Anterior cingulate cortex (tissue), 58 donors: ENCODE results near the gene SFMBT2.
"Not testable (repeated sequence)": the region's sequence is repeated elsewhere in the genome, so short reads cannot be mapped to it uniquely, and the experiment has no call there.

Source experiments
- DNase-seq, 58 donors: peaks; one replicate each; lab custom pipeline; 2025; lab: John Stamatoyannopoulos, UW

SFMBT2 gene

DNA sequence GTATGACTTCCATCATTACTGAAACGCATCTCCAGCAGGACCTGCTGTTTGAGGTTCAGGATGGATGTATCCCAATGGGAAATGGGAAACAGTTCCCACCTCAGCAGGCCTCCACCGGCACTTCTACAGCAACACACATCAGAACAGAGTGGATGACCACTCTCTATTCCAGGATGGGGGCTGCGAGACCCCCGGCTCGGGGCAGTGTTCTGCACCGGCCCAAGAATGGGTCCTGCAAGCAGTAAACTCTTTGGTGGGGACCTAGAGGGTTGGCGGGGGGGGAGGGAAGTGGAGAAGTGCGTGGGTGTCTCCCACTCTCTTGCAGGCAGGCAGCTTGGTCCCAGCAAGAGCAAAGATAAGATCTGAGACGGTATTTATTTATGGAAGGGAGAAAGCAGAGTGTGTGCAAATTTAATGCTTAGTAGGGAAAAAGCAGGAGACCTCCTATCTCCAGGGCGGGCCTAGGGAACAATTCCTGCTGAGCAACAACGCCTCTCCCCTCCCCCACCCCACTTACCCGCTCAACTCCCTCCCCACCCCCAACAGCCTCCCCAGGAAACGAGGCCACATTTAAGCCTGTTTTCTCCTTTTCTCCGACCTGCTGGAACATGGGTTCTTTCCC lies 4.0 kb downstream of the SFMBT2 start:
- DNase-seq = no peak

DNA sequence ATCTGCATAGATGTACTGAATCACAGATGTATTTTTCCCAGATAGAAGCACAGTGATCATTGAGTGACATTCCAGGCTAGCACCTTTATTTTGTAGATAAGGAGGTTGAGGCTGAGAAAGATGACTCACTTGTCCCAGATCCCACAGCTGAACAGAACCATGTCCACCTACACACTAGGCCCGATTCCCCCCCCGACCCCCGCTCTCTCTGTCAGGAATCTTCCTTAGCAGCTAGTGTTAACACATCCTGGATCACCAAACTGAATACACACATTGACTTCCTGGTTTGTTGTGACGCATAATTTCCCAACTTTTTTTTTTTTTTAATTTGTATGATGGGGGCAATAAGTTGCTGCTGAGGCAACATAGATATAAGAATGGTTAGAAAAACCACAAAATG lies 5.2 kb downstream of the SFMBT2 start:
- no peak for DNase-seq

DNA sequence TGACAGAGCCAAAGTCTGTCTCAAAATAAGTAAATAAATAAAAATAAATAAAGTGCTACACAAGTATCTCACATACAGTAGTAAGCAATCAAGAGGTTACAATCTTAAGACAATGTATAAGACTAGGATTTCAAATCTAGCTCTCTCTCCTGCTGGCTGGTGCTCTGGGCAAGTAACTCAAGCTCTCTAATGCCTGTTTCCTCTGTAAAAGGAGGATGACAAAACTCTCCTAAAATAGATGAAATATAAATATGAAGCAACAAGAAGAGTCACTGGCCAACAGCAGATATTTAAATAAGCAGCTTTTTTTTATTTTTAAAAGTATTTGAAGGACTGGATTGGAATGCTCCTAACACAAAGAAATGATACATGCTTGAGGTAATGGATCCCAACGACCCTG lies 7.2 kb downstream of the SFMBT2 start:
- DNase-seq = no peak

DNA sequence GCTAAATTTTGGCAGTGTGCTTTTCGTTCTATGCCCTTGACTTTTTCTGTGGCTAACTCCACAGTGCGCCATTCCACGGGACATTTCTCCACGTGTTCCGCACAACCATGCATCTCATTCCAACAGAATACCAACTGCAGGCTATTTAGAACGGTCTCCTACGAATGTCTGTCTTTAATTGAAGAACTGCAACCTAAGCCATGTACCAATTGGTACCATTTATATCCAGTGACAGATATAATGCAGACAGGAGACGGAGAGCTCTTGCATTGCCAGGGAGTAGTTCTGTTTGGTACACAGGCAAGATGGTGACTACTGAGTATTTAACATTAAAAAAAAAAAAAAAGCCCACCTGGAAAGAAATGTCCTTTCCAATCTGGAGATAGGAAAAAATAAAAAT lies 9.1 kb downstream of the SFMBT2 start:
- no peak for DNase-seq

DNA sequence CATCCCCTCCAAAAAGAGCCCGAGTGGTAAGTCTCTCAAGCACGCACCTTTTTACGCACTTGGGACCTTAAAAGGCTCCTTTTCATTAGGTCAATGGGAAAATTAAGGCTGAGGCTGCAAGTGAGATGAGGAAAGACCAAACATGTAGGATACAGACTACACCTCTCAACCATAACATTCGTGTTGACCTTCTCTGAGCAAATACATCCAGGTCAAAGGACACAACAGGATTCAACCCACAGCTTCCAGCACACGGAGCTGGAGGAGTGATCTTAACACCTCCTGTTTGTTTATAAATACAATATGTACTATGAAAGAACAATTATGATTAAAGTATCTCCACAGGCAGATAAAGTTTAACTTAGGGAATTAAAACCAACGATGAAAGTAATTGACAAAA lies 9.7 kb downstream of the SFMBT2 start:
- DNase-seq = no peak

DNA sequence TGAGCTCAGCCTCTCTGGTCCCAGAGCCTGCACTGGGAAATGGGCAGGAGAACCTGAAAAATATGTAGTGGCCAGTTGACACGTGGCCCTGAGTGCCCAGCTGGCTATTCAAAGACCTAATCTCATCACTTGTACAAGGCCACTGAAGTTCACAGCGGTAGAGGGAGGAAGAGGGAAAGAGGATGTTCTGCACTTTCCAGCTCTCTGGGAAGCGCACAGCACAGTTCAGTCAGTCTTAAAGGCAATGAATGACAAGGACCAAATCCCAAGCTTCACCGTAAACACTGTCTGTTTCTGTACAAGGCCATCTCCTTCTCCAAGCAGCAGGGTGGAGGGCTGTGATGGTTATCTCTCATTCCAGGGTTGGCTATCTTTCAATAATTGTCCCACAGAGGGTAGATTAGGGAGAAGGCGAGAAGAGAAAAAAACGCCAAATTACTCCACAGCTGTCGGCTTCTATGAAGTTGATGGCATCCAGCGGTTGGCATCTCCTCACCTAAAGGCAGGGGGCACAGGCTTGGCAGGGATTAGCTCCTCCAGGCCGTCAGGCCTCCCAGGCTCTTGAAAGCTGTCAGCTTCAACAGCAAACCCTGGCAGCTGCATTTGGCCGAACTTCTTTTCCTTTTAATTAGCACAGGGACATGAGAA lies 10.6 kb downstream of the SFMBT2 start:
- peak in 10 of 58 donors; percentile 12 to 48 (median 28) for DNase-seq

DNA sequence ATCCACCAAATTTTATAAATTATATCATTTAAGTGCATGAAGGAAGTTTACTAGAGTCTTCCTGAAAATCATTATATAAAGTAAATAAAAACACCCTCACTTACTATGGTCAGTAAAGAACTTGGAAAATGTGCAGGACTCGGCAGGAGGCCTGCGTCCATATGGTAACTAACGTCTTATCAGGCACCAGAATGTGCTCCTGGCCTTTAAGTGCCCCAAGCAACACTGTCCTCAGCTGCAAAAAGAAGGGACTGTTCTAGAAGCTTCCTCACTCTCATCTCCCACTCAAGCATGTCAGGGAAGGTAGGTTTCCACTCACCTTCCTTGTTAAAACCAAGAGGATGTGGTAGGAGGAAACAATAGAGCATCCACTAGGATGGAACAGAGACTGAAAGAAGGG lies 11.3 kb downstream of the SFMBT2 start:
- no peak for DNase-seq

DNA sequence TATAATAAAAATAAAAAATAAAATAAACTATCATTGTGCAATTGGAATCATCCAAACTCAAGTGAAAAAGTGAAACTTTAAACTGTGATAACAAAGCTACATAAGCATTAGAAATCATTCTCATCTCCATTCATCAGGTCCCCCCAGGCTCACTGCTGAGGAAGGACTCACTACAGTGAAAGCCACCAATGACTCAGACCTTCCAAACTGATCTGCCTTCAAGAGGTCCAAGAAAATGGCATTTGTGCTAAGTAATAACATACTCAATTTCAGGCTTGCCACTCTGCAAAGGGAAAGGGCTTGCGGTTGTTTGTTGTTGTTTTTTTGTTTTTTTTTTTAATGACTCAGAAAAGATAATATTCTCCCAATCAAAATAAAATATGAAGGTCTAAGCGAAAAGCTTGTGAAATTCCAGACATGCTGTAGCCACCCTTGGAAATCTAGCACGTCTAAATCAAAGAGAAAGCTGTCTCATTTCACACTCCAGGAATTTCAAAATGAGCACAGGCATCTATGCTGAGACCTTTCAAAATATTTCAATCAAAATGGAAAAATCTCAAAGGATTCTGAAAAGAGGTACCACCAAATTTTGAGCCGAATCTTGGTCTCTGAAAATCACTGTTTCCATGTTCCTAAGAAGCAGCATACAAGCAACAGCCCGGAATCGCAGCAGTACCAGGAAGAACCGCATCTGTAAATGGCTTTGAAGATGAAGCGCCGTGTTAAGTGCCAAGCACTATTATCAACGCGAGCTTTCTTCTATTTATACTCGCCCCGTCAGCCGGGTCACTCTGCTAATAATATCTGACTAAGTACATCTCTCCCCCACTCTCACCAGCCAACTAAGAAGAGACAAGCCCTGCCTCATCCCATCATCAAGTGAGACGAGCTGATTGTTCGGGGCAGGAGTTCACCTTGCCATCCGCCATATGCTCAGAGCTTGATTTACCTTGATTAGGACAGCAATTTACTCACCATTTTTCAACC lies 13.5 kb downstream of the SFMBT2 start:
- DNase-seq = peak in 4 of 58 donors; percentile 8 to 29 (median 16)

DNA sequence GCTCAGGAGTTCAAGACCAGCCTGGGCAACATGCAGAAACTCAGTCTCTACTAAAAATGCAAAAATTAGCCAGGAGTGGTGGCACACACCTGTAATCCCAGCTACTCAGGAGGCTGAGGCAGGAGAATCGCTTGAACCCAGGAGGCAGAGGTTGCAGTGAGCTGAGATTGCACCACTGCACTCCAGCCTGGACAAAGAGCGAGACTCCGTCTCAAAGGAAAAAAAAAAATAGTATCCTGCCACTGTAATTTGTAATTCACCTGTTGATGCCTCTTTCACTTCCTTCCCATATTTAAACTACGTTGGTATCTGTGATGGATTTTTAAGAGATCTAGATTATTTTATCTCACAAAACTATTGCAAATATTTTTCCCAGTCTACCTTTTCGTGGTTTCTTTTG lies 18.5 kb downstream of the SFMBT2 start:
- not testable (repeated sequence) for DNase-seq

DNA sequence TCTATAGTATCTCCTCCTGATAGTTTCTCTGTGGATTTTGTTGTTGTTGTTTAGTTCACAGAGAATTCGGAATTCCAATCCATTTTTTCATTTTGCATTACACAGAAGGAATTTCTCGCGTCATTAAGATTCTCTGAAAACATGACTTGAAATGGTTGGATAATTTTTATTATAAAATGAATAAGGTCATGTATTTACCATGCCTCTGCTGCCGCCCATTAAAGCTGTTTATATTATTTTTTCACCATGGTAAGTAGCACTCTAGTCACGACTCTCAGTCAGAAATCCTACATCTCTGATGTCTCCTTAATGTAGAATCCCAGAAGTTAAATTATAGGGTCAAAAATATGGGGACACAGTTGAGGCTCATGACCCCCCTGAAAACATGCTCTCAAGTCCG lies 19.1 kb downstream of the SFMBT2 start:
- DNase-seq = no peak

DNA sequence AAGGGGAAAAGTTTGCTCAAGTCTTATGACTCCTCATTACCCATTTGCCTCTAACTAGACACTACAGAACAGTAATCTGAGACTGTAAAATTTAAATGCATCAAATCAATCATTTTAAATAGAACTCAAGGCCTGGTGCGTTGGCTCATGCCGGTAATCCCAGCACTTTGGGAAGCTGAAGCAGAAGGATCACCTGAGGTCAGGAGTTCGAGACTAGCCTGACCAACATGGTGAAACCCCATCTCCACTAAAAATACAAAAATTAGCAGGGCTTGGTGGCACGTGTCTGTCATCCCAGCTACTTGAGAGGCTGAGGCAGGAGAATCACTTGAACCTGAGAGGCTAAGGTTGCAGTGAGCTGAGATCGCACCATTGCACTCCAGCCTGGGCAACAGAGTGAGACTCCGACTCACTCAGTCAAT lies 20.1 kb downstream of the SFMBT2 start:
- DNase-seq = not testable (repeated sequence)

DNA sequence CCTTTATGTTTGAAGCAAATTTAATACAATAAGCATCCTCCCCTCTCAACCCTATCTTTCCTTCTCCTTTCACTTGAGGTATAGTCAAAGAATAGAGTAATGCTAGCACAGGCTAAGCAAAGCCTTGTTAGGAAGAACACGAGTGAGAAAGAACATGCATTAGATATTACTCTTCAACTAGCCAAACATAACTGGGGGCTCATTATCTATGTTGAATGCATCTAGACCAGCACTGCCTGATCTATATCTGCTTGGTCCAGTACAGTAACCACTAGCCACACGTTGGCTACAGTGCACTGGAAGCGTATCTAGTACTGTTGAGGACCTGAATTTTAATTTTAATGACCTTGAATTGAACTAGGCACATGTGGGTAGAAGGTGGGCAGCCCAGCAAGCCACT lies 21.0 kb downstream of the SFMBT2 start:
- no peak for DNase-seq

DNA sequence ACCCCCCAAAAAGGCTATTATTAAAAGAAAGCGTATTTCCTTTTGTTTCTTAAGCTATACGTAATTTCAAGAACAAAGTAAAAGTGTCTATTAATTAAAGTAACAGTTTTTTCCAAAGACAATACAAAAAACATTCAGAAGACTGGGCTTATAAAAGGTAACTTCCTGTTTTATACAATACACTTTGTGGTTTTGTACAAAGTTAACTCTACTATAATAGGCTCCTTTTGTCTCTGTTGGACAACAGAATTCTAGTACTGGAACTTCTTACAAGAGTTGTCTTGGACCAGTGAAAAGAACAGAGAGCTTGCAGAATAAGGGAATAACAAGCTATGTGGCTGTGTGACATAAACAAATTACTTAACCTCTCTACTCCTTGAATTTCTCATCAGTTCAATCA lies 21.5 kb downstream of the SFMBT2 start:
- DNase-seq = no peak

DNA sequence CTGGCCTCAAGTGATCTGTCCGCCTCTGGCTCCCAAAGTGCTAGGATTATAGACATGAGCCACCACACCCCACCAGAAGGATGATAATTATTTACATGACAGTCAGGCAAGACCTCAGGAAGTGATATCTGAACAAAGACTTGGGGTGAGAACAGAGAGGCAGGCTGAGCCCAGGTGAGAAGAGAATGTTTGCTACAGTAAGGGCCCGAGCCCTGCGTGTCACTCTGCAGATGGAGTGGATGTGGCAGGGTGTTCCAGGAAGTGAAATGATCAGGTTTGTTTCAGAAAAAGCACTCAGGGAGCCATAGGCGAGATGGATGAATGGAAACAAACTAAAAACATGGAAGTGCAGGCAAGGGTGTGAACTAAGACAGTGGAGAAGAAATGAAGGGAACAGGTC lies 22.2 kb downstream of the SFMBT2 start:
- DNase-seq = no peak

DNA sequence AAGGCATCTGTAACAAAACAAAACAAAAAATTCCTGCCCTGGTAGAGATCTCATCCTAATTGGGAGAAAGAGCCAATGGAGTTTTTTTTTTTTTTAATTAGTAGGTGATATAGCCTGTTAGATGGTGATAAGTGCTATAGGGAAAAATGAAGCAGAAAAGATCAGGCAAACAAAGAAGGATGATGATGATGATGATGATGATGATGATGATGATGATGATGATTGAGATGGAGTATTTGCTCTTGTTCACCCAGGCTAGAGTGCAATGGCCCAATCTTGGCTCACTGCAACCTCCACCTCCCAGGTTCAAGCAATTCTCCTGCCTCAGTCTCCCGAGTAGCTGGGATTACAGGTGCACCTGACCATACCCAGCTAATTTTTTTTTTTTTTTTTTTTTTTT lies 22.7 kb downstream of the SFMBT2 start:
- not testable (repeated sequence) for DNase-seq

DNA sequence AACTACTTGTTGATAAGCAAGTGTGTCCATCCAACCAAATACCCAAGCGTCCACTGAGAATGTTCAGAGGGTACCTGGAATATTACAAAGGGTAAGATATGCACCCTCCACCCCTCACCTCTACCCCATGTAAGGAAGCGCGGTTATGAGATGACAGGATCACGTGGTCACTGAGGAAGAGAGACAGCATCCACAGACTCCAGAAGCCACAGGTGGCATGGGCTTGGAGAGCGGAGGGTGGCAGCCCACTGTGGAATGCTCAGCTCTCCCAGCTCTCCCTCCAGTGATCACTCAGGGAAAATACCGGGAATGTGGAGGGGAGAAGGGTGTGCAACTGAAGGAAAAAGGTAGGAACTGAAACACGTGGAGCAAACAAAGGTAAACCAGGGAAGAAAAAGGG lies 25.7 kb downstream of the SFMBT2 start:
- no peak for DNase-seq

DNA sequence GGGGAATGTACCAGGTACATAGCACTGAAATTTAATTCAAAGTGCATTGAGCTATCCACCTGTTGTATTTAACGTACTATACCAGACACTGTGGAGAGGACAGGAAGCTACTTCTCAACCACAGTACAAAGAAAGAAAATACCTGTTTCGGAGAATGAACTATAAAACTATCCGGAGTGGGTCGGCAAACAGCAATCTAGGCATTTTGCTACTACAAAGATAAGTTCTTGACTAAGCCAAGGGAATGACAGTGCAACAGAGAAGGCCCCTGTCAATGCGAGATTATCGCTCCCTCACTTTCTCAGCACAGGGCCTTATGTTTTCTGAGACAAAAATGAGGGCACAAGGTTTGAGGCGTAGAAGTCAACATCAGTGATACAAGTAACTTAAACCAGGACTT lies 27.4 kb downstream of the SFMBT2 start:
- no peak for DNase-seq

DNA sequence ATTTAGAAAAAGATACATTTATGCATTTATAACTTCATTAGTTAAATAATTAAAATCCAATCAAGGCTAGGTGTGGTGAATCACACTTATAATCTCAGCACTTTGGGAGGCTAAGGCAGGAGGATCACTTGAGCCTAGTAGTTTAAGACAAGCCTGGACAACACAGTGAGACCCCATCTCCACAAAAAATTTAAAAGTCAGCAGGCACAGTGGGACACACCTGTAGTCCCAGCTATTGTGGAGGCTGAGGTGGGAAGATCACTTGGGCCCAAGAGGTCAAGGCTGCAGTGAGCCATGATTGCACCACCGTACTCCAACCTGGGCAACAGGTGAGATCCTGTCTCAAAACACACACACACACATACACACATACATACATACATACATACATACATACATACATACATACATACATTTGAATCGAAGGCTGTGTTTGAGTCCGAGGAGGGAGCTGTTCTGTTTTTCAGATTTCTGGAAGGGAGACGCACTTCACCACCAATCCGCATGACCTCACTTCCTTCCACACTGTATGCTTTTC lies 30.1 kb downstream of the SFMBT2 start:
- DNase-seq = no peak

DNA sequence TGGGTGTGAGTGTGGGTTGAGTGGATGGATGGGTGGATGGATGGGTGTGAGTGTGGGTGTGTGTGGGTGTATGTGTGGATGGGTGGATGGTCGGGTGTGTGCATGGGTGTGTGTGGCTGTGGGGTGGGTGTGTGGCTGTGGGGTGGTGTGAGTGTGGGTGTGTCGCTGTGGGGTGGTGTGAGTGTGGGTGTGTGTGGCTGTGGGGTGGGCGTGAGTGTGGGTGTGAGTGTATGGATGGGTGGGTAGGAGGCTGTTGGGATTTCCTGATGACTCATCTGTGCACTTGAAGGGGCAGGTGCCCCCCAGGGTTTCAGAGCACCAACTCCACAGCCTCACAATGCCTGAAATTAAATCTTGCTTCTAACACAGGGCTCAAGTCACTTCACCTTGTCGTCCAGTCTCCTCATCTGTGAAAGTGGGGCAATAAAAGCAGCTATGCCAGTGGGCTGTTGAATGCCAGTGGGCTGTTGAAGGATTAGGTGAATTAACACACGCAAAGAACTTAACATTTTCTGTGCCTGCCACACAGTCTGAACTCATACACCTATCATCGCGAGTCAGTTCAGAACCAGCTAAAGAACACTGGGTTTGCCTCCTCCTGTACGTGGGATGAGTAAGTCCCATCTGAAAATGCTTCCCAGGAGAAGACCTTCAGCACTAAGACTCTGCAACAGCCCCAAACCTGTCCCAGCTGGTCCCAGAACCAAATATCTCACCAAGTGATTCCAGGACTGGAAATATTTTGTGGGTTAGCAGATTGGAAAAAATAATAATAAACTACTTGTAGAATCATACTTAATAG lies 32.0 kb downstream of the SFMBT2 start:
- DNase-seq = no peak

DNA sequence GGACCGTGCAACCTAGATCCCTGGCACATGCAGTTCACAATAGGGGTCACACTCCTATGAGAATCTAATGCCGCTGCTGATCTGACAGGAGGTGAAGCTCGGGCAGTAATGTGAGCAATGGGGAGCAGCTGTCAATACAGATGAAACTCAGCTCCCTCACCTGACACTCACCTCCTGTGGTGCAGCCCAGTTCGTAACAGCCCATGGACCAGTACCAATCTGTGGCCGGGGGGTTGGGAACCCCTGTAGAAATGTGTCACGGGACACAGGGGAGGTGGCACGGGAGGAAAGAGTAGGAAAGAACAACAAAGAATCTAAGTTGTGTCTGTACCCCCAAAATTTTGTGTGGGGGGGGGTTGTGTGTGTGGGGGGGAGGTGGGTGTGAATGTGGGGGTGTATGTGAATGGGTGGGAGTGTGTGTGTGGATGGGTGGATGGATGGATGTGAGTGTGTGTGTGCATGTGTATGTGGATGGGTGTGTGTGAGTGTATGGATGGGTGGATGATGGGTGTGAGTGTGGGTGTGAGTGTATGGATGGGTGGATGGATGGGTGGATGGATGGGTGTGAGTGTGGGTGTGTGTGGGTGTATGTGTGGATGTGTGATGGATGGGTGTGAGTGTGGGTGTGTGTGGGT lies 33.1 kb downstream of the SFMBT2 start:
- DNase-seq = peak in 1 of 58 donors; percentile 8
